ENCODE data around the gene NOSTRIN.

Gene NOSTRIN

DNA sequence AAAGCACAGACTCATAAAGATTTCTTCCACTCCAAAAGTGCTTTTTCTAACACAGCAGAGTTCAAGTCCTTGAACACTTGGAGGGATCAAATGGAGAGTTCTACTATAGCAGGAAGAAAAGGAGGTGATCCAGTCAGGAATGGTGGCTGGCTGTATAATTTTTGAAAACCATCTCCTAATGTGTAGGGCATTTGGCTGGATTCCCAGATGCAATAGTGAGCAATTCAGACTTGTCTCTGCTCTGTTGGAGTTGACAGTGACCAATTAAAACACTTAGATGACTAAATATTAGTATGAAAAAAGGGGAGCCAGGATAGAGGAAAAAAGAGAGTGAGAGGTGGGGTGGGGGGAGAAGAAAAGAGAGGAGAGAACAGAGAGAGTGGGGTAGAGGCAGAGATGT, 93.3 kb downstream of the NOSTRIN start:
- TF ChIP-seq ZNF48 (tag by site-specific recombination; IDR thresholded peaks at IDR 0.05) (no peak), ZNF26 (tag by site-specific recombination; IDR thresholded peaks at IDR 0.05) (no peak), ZNF311 (tag by site-specific recombination; IDR thresholded peaks at IDR 0.05; ENCODE audit: borderline replicate concordance) (no peak), ZNF837 (tag by site-specific recombination; IDR thresholded peaks at IDR 0.05) (no peak), ZNF610 (tag by site-specific recombination; IDR thresholded peaks at IDR 0.05; ENCODE audit: borderline replicate concordance) (no peak), PRDM10 (tag by site-specific recombination; IDR thresholded peaks at IDR 0.05) (no peak), ZSCAN5A (tag by site-specific recombination; IDR thresholded peaks at IDR 0.05) (no peak), ZNF791 (tag by site-specific recombination; IDR thresholded peaks at IDR 0.05) (no peak), FEZF1 (tag by site-specific recombination; IDR thresholded peaks at IDR 0.05) (no peak), ZSCAN16 (tag by site-specific recombination; IDR thresholded peaks at IDR 0.05) (no peak), ZNF248 (tag by site-specific recombination; IDR thresholded peaks at IDR 0.05) (no peak), ZNF677 (tag by site-specific recombination; IDR thresholded peaks at IDR 0.05) (no peak), BCL11A (tag by site-specific recombination; IDR thresholded peaks at IDR 0.05; ENCODE audit: low read depth) (no peak), ZFHX2 (tag by site-specific recombination; conservative IDR thresholded peaks at IDR 0.05) (no peak), KLF8 (tag by site-specific recombination; IDR thresholded peaks at IDR 0.05) (no peak), SP2 (tag by site-specific recombination; IDR thresholded peaks at IDR 0.05) (no peak), PRDM4 (tag by site-specific recombination; IDR thresholded peaks at IDR 0.05) (no peak)
- TF ChIP-seq, protein P1, sequence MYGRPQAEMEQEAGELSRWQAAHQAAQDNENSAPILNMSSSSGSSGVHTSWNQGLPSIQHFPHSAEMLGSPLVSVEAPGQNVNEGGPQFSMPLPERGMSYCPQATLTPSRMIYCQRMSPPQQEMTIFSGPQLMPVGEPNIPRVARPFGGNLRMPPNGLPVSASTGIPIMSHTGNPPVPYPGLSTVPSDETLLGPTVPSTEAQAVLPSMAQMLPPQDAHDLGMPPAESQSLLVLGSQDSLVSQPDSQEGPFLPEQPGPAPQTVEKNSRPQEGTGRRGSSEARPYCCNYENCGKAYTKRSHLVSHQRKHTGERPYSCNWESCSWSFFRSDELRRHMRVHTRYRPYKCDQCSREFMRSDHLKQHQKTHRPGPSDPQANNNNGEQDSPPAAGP (tag by site-specific recombination; IDR thresholded peaks at IDR 0.05) = no peak
- TF ChIP-seq, protein P2, sequence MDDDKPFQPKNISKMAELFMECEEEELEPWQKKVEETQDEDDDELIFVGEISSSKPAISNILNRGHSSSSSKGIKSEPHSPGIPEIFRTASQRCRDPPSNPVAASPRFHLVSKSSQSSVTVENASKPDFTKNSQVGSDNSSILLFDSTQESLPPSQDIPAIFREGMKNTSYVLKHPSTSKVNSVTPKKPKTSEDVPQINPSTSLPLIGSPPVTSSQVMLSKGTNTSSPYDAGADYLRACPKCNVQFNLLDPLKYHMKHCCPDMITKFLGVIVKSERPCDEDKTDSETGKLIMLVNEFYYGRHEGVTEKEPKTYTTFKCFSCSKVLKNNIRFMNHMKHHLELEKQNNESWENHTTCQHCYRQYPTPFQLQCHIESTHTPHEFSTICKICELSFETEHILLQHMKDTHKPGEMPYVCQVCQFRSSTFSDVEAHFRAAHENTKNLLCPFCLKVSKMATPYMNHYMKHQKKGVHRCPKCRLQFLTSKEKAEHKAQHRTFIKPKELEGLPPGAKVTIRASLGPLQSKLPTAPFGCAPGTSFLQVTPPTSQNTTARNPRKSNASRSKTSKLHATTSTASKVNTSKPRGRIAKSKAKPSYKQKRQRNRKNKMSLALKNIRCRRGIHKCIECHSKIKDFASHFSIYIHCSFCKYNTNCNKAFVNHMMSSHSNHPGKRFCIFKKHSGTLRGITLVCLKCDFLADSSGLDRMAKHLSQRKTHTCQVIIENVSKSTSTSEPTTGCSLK (tag by site-specific recombination; IDR thresholded peaks at IDR 0.05) = no peak
- TF ChIP-seq, protein P3, sequence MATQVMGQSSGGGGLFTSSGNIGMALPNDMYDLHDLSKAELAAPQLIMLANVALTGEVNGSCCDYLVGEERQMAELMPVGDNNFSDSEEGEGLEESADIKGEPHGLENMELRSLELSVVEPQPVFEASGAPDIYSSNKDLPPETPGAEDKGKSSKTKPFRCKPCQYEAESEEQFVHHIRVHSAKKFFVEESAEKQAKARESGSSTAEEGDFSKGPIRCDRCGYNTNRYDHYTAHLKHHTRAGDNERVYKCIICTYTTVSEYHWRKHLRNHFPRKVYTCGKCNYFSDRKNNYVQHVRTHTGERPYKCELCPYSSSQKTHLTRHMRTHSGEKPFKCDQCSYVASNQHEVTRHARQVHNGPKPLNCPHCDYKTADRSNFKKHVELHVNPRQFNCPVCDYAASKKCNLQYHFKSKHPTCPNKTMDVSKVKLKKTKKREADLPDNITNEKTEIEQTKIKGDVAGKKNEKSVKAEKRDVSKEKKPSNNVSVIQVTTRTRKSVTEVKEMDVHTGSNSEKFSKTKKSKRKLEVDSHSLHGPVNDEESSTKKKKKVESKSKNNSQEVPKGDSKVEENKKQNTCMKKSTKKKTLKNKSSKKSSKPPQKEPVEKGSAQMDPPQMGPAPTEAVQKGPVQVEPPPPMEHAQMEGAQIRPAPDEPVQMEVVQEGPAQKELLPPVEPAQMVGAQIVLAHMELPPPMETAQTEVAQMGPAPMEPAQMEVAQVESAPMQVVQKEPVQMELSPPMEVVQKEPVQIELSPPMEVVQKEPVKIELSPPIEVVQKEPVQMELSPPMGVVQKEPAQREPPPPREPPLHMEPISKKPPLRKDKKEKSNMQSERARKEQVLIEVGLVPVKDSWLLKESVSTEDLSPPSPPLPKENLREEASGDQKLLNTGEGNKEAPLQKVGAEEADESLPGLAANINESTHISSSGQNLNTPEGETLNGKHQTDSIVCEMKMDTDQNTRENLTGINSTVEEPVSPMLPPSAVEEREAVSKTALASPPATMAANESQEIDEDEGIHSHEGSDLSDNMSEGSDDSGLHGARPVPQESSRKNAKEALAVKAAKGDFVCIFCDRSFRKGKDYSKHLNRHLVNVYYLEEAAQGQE (tag by site-specific recombination; IDR thresholded peaks at IDR 0.05) = no peak
- Histone ChIP-seq H3K27ac (ENCODE audit: extremely low read depth, low read depth, low read length) (no peak overlapping the region), H3K9me3 (ENCODE audit: control insufficient read depth, insufficient read depth, low read depth, low read length) (no peaks in the 10 kb centered on the region), H3K36me3 (ENCODE audit: control insufficient read depth in 2 of 2, insufficient read depth in 1 of 2, low read length in 2 of 2) (no peaks in the 10 kb centered on the region), H3K4me3 (ENCODE audit: low read depth, low read length) (no peak overlapping the region), H3K4me1 (ENCODE audit: control insufficient read depth, insufficient read depth, low read length) (no peaks in the 10 kb centered on the region)
- CTCF ChIA-PET = interaction anchor here (0.7 kb wide), 2 partner anchors 401 to 628 kb away, joined by 3 read pairs; no protein-coding TSS in a partner anchor
- POLR2A ChIA-PET = no interaction called here

Measured in HEK293 (cell line).